Body of pancreas (tissue), 4 donors: ENCODE data around the gene FBXL15. TPM values are rescaled to one million over a fixed set of nuclear protein-coding genes. Genes with fewer than 3 reads are reported as not detected.

Experiments
- ATAC-seq: fragments of 150-250 bp; one replicate; pipeline ENCODE4 v1.9.1; 2016
- DNase-seq, 4 donors: peaks; one replicate each; pipeline ENCODE4 v3.0.0-alpha.2; 2019
- H3K27ac ChIP-seq, 4 donors: fragments of 200-600 bp; sonication (generic); 1 replicate in 3 of 4; 2 replicates in 1 of 4; pipeline versions ENCODE4 v1.5.1 to v1.6.1; 2016 to 2019; ENCODE audit warnings: mild to moderate bottlenecking in 1 of 4, mixed read lengths in 1 of 4, moderate library complexity in 1 of 4
- H3K27me3 ChIP-seq, 2 donors: fragments of 200-600 bp; sonication (generic); one replicate each; pipeline ENCODE4 v1.6.0; 2016; ENCODE audit warnings: mild to moderate bottlenecking in 1 of 2
- H3K36me3 ChIP-seq, 2 donors: fragments of 200-600 bp; sonication (generic); replicated peaks in 1 of 2; 2 replicates each; pipeline ENCODE4 v1.5.1; 2016; ENCODE audit warnings: low read depth in 2 of 2; ENCODE audit not compliant: insufficient read depth in 1 of 2
- H3K4me1 ChIP-seq: fragments of 200-600 bp; sonication (generic); one replicate; pipeline ENCODE4 v1.6.0; 2016
- H3K4me3 ChIP-seq, 2 donors: fragments of 200-600 bp; sonication (generic); 1 replicate in 1 of 2; 2 replicates in 1 of 2; pipeline ENCODE4 v1.5.1; 2016 to 2019
- H3K9me3 ChIP-seq, 3 donors: fragments of 200-600 bp; sonication (generic); 1 replicate in 2 of 3; 2 replicates in 1 of 3; pipeline ENCODE4 v1.5.1; 2016
- CTCF ChIP-seq, 7 experiments: fragments of 450-650 bp in 4 of 7; fragments of 200-600 bp in 3 of 7; sonication (generic) in 3 of 7; IDR thresholded peaks; one replicate each; pipeline ENCODE4 v1.5.1; 2016 to 2019; ENCODE audit warnings: antibody characterized with exemption in 7 of 7
- POLR2A ChIP-seq, 3 donors: fragments of 450-650 bp; IDR thresholded peaks; one replicate each; pipeline ENCODE4 v1.6.1; 2016; ENCODE audit warnings: antibody characterized with exemption in 3 of 3, mild to moderate bottlenecking in 2 of 3
- WGBS, 2 donors: methylation state at CpG; one replicate each; pipeline ENCODE4 v1.1.5; 2017; 5-methylcytosine and 5-hydroxymethylcytosine counted together
- intact Hi-C: fragments of 100-400 bp; cut with DNase I; formaldehyde crosslinking; loops from one replicate; pipeline ENCODE4 v1.15.1; 2023
- total RNA-seq, 2 donors: library from RNA; depleted of rRNA; stranded (reverse); fragments of >200 nt; gene quantifications; one replicate each; pipeline ENCODE4 v1.1.0, GENCODE V29; 2016

FBXL15 gene
- total RNA-seq, 2 donors from 2014 or later: 12.7 to 38.6 TPM

DNA sequence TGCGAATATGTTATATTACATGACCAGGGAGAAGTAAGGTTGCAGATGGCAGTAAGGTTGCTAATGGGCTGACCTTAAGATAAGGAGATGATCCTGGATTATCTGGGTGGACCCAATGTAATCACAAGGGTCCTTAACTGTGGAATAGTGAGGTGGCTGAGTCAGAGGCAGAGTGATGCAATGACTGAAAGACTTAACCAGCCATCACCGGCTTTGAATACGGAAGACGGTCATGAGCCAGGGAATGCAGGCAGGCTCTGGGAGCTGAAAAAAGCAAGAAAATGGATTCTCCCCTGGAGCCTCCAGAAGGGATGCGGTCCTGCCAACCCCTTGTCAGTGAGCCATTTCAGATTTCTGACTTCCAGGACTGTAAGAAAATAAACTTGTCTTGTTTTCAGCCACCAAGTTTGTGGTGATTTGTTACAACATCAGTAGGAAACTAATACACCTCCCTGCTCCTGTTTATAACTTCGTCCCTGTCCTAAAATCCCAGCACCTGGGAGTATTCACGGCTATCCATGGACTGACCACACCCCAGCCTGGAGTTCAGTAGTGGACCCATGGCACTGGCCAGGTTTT is 35.3 kb downstream of the FBXL15 start:
- peak in 1 of 4 donors; percentile 46 for DNase-seq
- no peaks in the 10 kb centered on the region for H3K36me3 ChIP-seq
- H3K27ac ChIP-seq: no peak overlapping the region
- H3K9me3 ChIP-seq: no peaks in the 10 kb centered on the region
- ATAC-seq: no peak
- WGBS, 2 donors: 73 to 78% methylated on average over 7 of the region's 7 CpGs
- intact Hi-C loops: no loop called here
- peaks cover 23% of the 10 kb centered on the region for H3K4me1 ChIP-seq
- no peak overlapping the region for H3K4me3 ChIP-seq
- H3K27me3 ChIP-seq: no peaks in the 10 kb centered on the region
- TF ChIP-seq CTCF (IDR thresholded peaks at IDR 0.05): no peak
- no peak for TF ChIP-seq POLR2A (IDR thresholded peaks at IDR 0.05)

DNA sequence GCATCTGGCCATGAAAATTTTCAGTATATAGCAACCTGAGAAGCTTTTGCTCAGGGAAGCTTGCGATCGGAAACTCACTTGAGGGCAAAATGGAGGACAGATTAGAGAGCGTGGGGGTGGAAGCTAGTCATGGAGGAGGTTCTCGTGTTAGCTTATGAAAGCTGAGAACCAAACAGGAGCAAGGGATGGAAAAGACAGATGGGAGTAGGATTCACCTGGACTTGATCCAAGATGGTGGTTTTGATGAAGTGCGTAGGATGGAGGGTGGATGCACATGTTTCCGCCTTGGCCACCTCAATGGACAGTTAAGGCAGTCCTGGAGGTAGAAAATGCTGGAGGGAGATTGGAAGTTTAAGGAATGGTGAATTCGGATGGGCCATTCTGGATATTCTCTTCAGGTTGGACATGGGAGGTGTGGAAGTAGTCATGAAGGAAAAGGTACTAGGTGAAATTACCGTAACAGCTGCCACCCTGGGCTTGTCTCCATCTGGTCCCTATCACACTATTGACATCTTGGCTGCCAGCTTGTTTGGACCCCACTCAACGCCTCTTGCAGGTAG is 37.0 kb downstream of the FBXL15 start:
- WGBS, 2 donors: 64 to 76% methylated on average over 9 of the region's 9 CpGs
- Histone ChIP-seq H3K4me3 (no peak overlapping the region), H3K4me1 (peaks cover 17% of the 10 kb centered on the region), H3K27me3 (no peaks in the 10 kb centered on the region), H3K27ac (no peak overlapping the region), H3K9me3 (no peaks in the 10 kb centered on the region), H3K36me3 (no peaks in the 10 kb centered on the region)
- no peak for DNase-seq
- ATAC-seq: no peak
- TF ChIP-seq CTCF (IDR thresholded peaks at IDR 0.05) (no peak), POLR2A (IDR thresholded peaks at IDR 0.05) (no peak)
- intact Hi-C loops: no loop called here

DNA sequence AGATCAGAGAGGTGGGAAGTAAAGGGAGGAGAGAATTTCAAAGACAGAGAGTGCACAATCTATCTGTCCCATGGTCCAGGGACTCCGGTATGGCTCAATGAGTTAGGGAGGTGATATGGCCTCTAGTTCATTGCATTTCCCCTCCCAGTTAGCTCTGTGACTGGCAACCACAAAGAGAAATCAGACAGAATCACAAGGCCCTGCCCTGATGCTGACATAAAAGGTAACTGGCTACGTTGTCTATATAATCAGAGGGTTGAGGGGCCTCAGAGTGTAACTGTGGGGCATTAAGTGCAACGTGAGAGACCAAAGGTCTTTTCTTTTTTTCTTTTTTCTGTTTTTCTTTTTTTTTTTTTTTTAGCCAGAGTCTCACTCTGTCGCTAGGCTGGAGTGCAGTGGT is 38.0 kb downstream of the FBXL15 start:
- DNase-seq (no peak), ATAC-seq (no peak)
- no peak overlapping the region for H3K4me3 ChIP-seq
- H3K36me3 ChIP-seq: no peaks in the 10 kb centered on the region
- TF ChIP-seq CTCF (IDR thresholded peaks at IDR 0.05): no peak
- TF ChIP-seq POLR2A (IDR thresholded peaks at IDR 0.05): no peak
- H3K4me1 ChIP-seq: peaks cover 16% of the 10 kb centered on the region
- 78 to 85% methylated on average over 4 of the region's 4 CpGs for WGBS, 2 donors
- no peak overlapping the region for H3K27ac ChIP-seq
- no peaks in the 10 kb centered on the region for H3K27me3 ChIP-seq
- intact Hi-C loops: no loop called here
- no peaks in the 10 kb centered on the region for H3K9me3 ChIP-seq

DNA sequence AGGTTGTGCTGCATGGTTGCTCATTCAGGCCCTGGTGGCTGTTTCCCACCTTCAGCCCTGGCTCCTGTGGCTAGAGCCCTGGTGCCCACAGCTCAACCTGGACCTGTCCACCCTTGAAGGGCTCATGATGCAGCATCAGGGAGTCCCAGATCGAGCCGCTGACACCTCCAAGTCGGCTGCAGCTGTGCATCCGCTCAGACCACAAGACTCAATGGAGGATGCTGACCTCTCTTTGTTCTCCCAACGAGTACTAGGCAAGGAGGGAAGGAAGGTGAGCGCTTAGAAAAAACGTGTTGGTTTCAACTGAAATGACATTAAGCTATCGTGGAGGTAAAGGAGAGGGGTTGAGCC is 40.2 kb downstream of the FBXL15 start:
- intact Hi-C loops: no loop called here
- Histone ChIP-seq H3K4me1 (peaks cover 16% of the 10 kb centered on the region), H3K36me3 (no peaks in the 10 kb centered on the region), H3K9me3 (no peaks in the 10 kb centered on the region), H3K4me3 (no peak overlapping the region), H3K27ac (peak overlapping the region in 3 of 4 donors; percentile 28 to 53 (median 31)), H3K27me3 (no peaks in the 10 kb centered on the region)
- DNase-seq (peak in 1 of 4 donors; percentile 27), ATAC-seq (peak; percentile 23)
- TF ChIP-seq POLR2A (IDR thresholded peaks at IDR 0.05): no peak
- no peak for TF ChIP-seq CTCF (IDR thresholded peaks at IDR 0.05)
- WGBS, 2 donors: 11 to 17% methylated on average over 5 to 8 of the region's 8 CpGs
